HepG2 (cell line): ENCODE results near the gene SEZ6. TPM values are rescaled to one million over a fixed set of nuclear protein-coding genes. Genes with fewer than 3 reads are reported as not detected.
A peak's percentile ranks its signal among the peaks of the same experiment; 100 is the strongest.

Source experiments
- ELF3 ChIP-seq: IDR thresholded peaks from 2 replicates; pipeline ENCODE4 v1.6.1; 2016; ENCODE audit warnings: missing genetic modification reagents, missing compliant biosample characterization
- GABPA ChIP-seq, 2 experiments: IDR thresholded peaks; 2 replicates each; pipeline ENCODE4 v1.6.1; 2011 to 2016; ENCODE audit warnings: low read depth in 2 of 2, low read length in 1 of 2, missing biosample characterization in 1 of 2, missing genetic modification characterization in 1 of 2
- GABPB1 ChIP-seq: IDR thresholded peaks from 2 replicates; pipeline ENCODE4 v1.6.1; 2016; ENCODE audit warnings: mild to moderate bottlenecking, missing genetic modification reagents, moderate library complexity, missing compliant biosample characterization
- HDAC1 ChIP-seq: sonication (generic); formaldehyde crosslinking; IDR thresholded peaks from 2 replicates; pipeline ENCODE4 v1.5.1; 2020; ENCODE audit warnings: mild to moderate bottlenecking, missing genetic modification reagents
- MED1 ChIP-seq: sonication (generic); formaldehyde crosslinking; IDR thresholded peaks from 2 replicates; pipeline ENCODE4 v1.4.0; 2020; ENCODE audit warnings: missing genetic modification reagents
- MYC ChIP-seq: sonication (generic); formaldehyde crosslinking; IDR thresholded peaks from 2 replicates; pipeline ENCODE4 v1.9.0; 2021; ENCODE audit warnings: missing genetic modification reagents, borderline replicate concordance
- NFE2L2 ChIP-seq: fragments of 150-350 bp; IDR thresholded peaks from 2 replicates; pipeline ENCODE4 v1.6.1; 2014; ENCODE audit warnings: low read length
- ZMYM2 ChIP-seq: sonication (generic); formaldehyde crosslinking; IDR thresholded peaks from 2 replicates; pipeline ENCODE4 v1.8.0; 2022; ENCODE audit warnings: mild to moderate bottlenecking, missing genetic modification reagents
- ZNF792 ChIP-seq: IDR thresholded peaks from 2 replicates; pipeline ENCODE4 v1.6.1; 2016
- polyA plus RNA-seq, 8 experiments: library from polyadenylated mRNA; depleted of rRNA in 3 of 8; stranded (reverse) in 7 of 8; unstranded in 1 of 8; fragments of >200 nt; fragmentation: Illumina TruSeq in 4 of 8; extraction: Trizol in 4 of 8; gene quantifications; 2 replicates each; pipeline versions ENCODE4 v1.2.1 to v1.2.3, GENCODE V29; 2011 to 2016; ENCODE audit warnings: low read depth in 4 of 8, missing spikeins in 1 of 8, mixed read lengths in 1 of 8; ENCODE audit not compliant: insufficient read depth in 1 of 8
- total RNA-seq, 5 experiments: library from RNA; depleted of rRNA; stranded (reverse); fragments of >200 nt; fragmentation: Illumina TruSeq; extraction: Trizol; gene quantifications; 2 replicates each; pipeline ENCODE4 v1.2.3, GENCODE V29; 2016; ENCODE audit warnings: low read depth in 1 of 5
- TF ChIP-seq, protein P1 (sequence below): IDR thresholded peaks from 2 replicates; pipeline ENCODE4 v1.6.1; 2016; ENCODE audit warnings: low read depth, control low read depth
- TF ChIP-seq, protein P2 (sequence below): sonication (generic); formaldehyde crosslinking; IDR thresholded peaks from 2 replicates; pipeline ENCODE4 v1.4.0; 2020; ENCODE audit warnings: mild to moderate bottlenecking, missing genetic modification reagents
- TF ChIP-seq, protein P3 (sequence below): IDR thresholded peaks from 2 replicates; pipeline ENCODE4 v1.6.1; 2016
- TF ChIP-seq, protein P4 (sequence below): sonication (generic); IDR thresholded peaks from 2 replicates; pipeline ENCODE4 v1.6.1; 2016; ENCODE audit warnings: low read depth, borderline replicate concordance
- TF ChIP-seq, protein P5 (sequence below): sonication (generic); formaldehyde crosslinking; IDR thresholded peaks from 2 replicates; pipeline ENCODE4 v1.4.0; 2020; ENCODE audit warnings: missing genetic modification reagents
- TF ChIP-seq, protein P6 (sequence below): sonication (generic); formaldehyde crosslinking; IDR thresholded peaks from 2 replicates; pipeline ENCODE4; 2020; ENCODE audit warnings: missing genetic modification reagents, mild to moderate bottlenecking, borderline replicate concordance

Gene SEZ6
- total and polyA plus RNA-seq, 2 of the 13 experiments (the other 11 are each of a cell fraction or from before 2014, with no cell fraction given) = not detected

DNA sequence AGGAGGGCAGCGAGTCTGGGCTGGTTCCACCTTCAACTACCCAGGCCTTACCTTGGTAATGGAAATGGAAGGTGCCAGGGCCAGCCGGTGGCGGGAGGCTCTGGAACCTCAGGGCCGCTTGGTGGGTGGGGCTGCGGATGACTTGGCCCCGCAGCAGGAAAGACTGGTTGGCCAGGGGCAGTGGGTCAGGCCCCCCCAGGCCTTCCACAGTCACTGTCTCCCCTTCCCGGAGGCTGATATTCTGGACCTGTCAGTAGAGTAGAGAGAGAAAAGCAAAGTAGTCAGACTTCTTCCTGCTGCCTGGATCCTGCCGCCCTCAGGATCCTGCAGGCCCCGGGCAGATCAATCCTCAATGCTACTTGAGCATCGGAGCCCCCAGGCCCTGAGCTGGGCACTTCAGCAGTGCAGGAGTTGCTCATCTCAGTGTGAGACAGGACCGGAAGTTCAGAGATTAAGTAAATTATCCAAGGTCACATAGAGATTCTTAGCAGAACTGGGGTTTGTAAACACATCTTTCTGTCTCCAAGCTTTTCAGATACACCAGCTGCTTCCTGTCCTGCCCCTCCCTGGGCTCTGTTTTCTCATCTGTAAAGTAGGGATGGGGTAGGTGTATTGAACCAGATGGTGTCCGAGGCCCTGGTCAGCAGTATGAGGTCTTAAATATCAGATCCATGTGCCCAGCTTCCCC is 36.0 kb downstream of the SEZ6 start (continued):
- TF ChIP-seq, protein P1, sequence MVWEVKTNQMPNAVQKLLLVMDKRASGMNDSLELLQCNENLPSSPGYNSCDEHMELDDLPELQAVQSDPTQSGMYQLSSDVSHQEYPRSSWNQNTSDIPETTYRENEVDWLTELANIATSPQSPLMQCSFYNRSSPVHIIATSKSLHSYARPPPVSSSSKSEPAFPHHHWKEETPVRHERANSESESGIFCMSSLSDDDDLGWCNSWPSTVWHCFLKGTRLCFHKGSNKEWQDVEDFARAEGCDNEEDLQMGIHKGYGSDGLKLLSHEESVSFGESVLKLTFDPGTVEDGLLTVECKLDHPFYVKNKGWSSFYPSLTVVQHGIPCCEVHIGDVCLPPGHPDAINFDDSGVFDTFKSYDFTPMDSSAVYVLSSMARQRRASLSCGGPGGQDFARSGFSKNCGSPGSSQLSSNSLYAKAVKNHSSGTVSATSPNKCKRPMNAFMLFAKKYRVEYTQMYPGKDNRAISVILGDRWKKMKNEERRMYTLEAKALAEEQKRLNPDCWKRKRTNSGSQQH (CRISPR knock-in tag) = 0 out of 2 replicates have a peak, but pooled peaks have one; percentile 38
- 0 out of 2 replicates have a peak, but pooled peaks have one; percentile 8 for TF ChIP-seq HDAC1 (CRISPR knock-in tag)
- TF ChIP-seq, protein P2, sequence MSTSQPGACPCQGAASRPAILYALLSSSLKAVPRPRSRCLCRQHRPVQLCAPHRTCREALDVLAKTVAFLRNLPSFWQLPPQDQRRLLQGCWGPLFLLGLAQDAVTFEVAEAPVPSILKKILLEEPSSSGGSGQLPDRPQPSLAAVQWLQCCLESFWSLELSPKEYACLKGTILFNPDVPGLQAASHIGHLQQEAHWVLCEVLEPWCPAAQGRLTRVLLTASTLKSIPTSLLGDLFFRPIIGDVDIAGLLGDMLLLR (CRISPR knock-in tag) = no peak
- TF ChIP-seq ZNF792 (CRISPR knock-in tag) = no peak
- TF ChIP-seq MED1 (CRISPR knock-in tag) = peak; percentile 26; the same call in 1 of the 2 replicates
- TF ChIP-seq, protein P3, sequence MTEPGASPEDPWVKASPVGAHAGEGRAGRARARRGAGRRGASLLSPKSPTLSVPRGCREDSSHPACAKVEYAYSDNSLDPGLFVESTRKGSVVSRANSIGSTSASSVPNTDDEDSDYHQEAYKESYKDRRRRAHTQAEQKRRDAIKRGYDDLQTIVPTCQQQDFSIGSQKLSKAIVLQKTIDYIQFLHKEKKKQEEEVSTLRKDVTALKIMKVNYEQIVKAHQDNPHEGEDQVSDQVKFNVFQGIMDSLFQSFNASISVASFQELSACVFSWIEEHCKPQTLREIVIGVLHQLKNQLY (CRISPR knock-in tag) = no peak
- TF ChIP-seq GABPA (IDR thresholded peaks at IDR 0.05; ENCODE audit: low read depth, low read length) = no peak
- peak; percentile 51; the same call in 1 of the 2 replicates for TF ChIP-seq GABPA (CRISPR knock-in tag; IDR thresholded peaks at IDR 0.05; ENCODE audit: low read depth)
- TF ChIP-seq, protein P4, sequence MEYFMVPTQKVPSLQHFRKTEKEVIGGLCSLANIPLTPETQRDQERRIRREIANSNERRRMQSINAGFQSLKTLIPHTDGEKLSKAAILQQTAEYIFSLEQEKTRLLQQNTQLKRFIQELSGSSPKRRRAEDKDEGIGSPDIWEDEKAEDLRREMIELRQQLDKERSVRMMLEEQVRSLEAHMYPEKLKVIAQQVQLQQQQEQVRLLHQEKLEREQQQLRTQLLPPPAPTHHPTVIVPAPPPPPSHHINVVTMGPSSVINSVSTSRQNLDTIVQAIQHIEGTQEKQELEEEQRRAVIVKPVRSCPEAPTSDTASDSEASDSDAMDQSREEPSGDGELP = peak; percentile 52; the same call in 1 of the 2 replicates
- 0 out of 2 replicates have a peak, but pooled peaks have one; percentile 23 for TF ChIP-seq ZMYM2 (CRISPR knock-in tag)
- peak; percentile 44; the same call in 1 of the 2 replicates for TF ChIP-seq GABPB1 (CRISPR knock-in tag)
- no peak for TF ChIP-seq ELF3 (CRISPR knock-in tag)
- no peak for TF ChIP-seq MYC
- TF ChIP-seq NFE2L2 = no peak
- TF ChIP-seq, protein P5, sequence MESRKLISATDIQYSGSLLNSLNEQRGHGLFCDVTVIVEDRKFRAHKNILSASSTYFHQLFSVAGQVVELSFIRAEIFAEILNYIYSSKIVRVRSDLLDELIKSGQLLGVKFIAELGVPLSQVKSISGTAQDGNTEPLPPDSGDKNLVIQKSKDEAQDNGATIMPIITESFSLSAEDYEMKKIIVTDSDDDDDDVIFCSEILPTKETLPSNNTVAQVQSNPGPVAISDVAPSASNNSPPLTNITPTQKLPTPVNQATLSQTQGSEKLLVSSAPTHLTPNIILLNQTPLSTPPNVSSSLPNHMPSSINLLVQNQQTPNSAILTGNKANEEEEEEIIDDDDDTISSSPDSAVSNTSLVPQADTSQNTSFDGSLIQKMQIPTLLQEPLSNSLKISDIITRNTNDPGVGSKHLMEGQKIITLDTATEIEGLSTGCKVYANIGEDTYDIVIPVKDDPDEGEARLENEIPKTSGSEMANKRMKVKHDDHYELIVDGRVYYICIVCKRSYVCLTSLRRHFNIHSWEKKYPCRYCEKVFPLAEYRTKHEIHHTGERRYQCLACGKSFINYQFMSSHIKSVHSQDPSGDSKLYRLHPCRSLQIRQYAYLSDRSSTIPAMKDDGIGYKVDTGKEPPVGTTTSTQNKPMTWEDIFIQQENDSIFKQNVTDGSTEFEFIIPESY (CRISPR knock-in tag) = 0 out of 2 replicates have a peak, but pooled peaks have one; percentile 20
- TF ChIP-seq, protein P6, sequence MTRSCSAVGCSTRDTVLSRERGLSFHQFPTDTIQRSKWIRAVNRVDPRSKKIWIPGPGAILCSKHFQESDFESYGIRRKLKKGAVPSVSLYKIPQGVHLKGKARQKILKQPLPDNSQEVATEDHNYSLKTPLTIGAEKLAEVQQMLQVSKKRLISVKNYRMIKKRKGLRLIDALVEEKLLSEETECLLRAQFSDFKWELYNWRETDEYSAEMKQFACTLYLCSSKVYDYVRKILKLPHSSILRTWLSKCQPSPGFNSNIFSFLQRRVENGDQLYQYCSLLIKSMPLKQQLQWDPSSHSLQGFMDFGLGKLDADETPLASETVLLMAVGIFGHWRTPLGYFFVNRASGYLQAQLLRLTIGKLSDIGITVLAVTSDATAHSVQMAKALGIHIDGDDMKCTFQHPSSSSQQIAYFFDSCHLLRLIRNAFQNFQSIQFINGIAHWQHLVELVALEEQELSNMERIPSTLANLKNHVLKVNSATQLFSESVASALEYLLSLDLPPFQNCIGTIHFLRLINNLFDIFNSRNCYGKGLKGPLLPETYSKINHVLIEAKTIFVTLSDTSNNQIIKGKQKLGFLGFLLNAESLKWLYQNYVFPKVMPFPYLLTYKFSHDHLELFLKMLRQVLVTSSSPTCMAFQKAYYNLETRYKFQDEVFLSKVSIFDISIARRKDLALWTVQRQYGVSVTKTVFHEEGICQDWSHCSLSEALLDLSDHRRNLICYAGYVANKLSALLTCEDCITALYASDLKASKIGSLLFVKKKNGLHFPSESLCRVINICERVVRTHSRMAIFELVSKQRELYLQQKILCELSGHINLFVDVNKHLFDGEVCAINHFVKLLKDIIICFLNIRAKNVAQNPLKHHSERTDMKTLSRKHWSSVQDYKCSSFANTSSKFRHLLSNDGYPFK (CRISPR knock-in tag) = no peak
- TF ChIP-seq, all 625 proteins: peak for 16
